ENCODE measurements around the gene ZC3H8. TPM values are rescaled to one million over a fixed set of nuclear protein-coding genes. Genes with fewer than 3 reads are reported as not detected.

ZC3H8 gene
- 4.3 and 4.5 TPM in 2 replicates for total RNA-seq

DNA sequence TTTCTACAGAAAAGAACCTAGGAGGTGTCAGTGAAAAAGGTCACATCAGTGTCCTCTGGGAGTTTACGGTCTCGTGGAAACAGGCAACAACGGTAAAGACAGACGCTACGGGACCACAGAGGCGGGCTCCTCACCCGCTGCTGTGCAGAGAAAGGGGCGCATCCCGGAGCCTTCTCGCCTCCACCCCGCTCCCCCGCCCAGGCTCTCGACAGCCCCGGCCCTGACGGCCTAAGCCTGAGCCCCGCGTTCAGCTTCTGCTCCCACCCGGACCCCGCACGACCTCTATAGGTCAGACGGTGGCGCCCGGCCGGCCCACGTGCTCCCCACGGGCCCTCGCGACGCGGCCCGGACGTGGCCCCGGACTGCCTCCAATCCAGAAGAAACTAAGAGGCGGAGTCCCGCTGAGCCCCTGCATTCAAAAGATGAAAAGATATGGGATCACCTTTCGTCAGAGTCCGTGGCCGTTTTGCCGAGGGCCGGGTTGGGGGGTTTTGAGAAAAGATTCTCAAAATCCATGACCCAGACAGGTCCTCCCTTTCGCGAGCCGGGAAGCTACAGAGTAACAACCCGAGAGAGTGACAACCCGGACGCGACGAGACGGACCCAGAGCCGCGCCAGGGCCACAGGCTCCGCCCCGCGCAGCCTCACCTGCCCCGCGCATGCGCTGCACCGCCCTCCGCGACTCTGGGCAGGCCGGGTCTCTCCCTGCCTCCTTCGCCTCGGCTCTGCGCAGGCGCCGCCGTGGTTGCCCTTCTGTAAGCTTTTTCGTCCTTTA is at the start of gene ZC3H8:
ZC3H8 (minus strand) TSS at position 577 of the 775 bp plus-strand sequence; CDS start at position 516, 61 bp downstream.

GRCh38 chr2:112275311-112275886 is 20.6 kb upstream of the ZC3H8 start, which contains the start of gene ZC3H6:
Gene ZC3H6, plus strand, starts transcription at chr2:112275597. Its CDS starts 398 bp downstream, at chr2:112275995.

Other genes with a start within 250 kb of the ZC3H8 start
- 14.9 and 15.3 TPM in 2 replicates for gene TMEM87B, start 199.8 kb downstream of the ZC3H8 start, total RNA-seq
- gene FBLN7, start 116.7 kb downstream of the ZC3H8 start, total RNA-seq = 0.14 TPM in 1 of 2 replicates, not detected in the other
- gene ZC3H6, start 20.6 kb upstream of the ZC3H8 start, total RNA-seq = 0.98 and 2.1 TPM in 2 replicates
- gene RGPD8, start 178.6 kb upstream of the ZC3H8 start, total RNA-seq = 0.88 and 3.9 TPM in 2 replicates
- 15.3 and 24.7 TPM in 2 replicates for gene TTL, start 227.1 kb upstream of the ZC3H8 start, total RNA-seq